Measurements from ENCODE around the gene DCDC2C.

The DCDC2C gene

GRCh38 chr2:3847397-3848052 lies 144.2 kb downstream of the DCDC2C start:
- DNase-seq = no peak

DNA sequence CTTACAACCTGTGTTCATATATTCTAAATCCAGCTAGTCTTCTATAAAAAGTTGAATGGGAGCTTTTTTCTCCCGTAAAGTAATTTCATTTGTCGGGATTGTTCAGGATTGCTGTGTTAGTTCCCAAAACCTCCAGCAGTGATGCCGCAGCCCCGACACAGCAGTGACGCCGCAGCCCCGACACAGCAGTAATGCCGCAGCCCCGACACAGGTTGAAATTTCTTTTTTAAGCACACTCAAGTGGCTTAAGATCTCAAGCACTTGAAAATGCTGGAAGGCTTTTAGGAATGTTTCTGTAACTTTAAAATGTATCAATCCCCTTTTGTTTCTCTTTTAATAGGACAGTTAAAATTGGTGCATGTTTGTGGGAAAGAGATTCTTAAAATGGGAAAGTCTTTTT lies 145.4 kb downstream of the DCDC2C start:
- no peak for DNase-seq

GRCh38 chr2:3849213-3849612 lies 145.8 kb downstream of the DCDC2C start:
- DNase-seq = no peak

- DNase-seq = no peak
Measured at GRCh38 chr2:3857576-3857975, 154.2 kb downstream of the DCDC2C start.

GRCh38 chr2:3864943-3865865 lies 161.8 kb downstream of the DCDC2C start:
- no peak for DNase-seq

DNA sequence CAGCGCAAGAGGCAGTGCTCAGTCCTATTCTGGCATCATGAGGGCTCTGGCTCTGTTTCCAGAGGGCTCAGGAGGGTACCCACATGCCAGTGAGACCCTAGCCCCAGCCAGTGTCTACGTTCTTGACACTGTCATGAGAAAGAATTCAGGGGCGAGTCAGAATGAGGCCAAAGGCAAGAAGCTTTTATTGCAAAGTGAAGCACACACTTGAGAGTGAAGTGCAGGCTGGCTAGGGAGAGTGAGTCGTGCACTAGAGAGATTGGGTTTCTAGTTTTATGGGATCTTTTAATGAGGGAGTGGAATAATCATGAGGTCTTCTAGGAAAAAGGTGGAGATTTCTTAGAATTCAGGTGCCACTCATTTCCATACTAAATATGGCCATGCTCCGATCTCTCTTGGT lies 164.1 kb downstream of the DCDC2C start:
- DNase-seq = no peak

- no peak for DNase-seq
Measured at GRCh38 chr2:3868012-3868805, 164.8 kb downstream of the DCDC2C start.

DNA sequence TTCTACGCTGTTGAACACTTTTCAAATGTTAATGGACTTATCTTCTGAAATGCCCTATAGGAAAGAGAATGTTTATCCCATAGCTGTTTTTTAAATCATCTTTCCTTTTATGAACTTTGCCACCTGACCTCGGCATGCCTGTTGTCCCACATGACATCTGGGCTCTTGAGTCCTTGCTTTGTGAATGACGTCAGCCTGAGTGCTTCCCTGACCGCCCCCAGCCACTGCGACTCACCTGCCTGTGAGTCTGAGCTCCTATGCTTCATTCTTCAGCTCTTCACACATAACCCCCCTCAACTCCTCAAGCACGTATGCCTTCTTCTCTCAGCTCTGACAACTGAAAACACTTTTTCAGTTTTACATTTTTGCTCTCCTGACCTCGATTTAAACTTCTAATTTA lies 166.8 kb downstream of the DCDC2C start:
- no peak for DNase-seq

DNA sequence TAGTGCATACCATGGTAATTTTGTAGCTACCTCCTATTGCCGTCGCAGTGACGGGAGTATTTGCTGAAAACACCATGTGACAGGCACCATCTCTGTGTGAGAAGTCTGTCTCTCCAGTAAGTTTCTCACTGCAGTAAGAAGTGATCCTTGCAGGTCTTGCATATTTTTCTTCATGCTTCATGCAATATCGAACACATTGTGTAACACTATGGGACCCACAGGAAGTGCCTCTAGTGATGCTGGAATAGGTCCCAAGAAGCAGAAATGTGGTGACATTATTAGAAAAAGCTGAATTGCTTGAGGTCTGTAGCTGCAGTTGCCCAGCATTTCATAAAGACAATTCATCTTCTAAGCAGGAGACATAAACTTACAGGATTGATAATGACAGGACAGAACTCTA lies 167.6 kb downstream of the DCDC2C start:
- DNase-seq = no peak

GRCh38 chr2:3872451-3872850 lies 169.1 kb downstream of the DCDC2C start:
- no peak for DNase-seq

- no peak for DNase-seq
Measured at GRCh38 chr2:3873899-3874298, 170.5 kb downstream of the DCDC2C start.

DNA sequence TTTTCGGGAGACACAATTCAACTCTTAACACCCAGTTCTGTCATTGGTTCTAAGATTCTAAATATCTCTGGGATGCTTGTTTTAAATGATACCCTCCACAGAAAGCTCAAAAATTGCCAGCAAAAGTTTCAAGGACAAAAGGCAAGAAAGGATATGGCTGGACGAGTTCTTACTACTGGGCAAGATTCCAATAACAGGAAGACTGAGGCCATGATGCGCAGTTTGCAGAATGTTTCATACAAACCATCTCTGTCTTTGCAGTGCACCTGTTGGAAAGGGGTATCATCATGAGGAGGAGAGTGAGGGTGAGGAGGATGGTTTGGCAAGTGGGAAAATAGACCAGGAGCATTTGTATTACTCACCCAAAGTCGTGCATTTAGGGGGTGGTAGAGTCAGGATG lies 172.8 kb downstream of the DCDC2C start:
- no peak for DNase-seq

- DNase-seq = no peak
Measured at GRCh38 chr2:3876685-3877084, 173.3 kb downstream of the DCDC2C start.

DNA sequence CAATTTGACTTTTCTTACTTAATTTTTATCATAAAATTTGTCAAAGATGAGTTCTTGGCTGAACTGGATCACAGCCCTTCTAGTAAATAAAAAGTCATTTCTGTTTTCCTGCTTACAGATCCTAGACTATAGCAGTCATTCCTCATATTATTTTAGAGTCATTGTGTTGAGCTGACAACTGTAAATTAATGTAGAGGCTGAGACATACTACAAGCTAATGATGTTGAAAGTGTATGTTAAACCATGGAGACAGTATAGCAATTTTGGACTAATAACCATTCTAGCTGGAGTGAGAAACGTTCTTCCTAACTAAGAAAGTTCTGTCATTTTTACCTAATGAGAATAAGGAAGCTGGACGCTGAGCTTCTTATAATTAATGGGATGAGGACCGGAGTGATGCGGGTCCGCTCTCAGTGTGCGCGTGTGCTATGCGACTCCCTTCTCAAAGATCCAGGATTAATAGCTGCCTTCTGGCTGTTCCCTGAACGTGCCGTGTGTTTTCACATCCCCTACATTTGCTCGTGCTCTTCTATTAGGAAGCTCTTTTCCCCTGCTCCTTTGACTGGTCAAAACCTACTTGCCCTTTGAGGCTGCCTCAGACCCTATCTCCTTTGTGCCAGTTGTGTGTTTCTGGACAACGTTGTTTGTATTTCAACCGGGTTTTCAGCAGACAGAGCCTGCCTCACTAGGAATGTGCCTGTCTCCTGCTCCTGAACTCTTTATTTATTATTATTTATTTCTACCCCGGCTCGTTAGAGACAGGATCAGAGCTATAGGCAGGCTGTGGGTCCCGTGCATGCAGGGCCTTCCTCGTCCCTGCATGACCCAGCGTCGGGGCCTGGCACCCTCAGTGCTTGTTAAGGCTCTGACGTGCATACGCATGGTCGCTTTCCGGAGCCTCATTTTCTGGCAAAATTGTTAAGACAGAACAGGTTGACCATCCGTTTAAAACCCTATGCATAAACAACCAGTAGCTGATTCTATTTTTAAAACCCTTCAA lies 182.6 kb downstream of the DCDC2C start:
- no peak for DNase-seq

DNA sequence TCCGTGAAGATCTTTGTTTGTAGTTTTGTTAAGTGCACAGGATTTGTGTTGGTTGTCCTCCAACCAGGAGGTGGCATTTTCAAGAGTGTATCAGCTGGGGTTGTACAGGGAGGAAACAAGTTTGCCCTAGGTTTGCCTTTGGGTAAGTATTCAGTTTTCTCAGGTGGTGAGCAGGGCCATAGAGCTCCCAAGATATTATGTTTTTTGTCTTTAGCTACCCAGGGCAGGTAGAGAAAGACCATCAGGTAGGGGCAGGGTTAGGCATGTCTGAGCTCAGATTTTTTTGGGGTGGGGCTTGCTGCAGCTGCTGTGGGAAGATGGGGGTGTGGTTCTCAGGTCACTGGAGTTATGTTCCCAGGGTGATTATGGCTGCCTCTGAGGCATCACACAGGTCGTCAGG lies 191.6 kb downstream of the DCDC2C start:
- DNase-seq = no peak
